GM18907 (cell line): ENCODE measurements around the gene C3orf22.
"Not testable (repeated sequence)": the region's sequence is repeated elsewhere in the genome, so short reads cannot be mapped to it uniquely, and the experiment has no call there.

Source experiments
- ATAC-seq: cut with Tn5 transposase; IDR thresholded peaks from one replicate; pipeline ENCODE4 v1.9.1; 2021; ENCODE audit warnings: mild to moderate bottlenecking, moderate library complexity; ENCODE audit not compliant: unreplicated experiment

C3orf22 gene

GRCh38 chr3:126544596-126545281 is 14.0 kb downstream of the C3orf22 start:
- no peak for ATAC-seq

- ATAC-seq = no peak
Observed at GRCh38 chr3:126543457-126544061, 15.2 kb downstream of the C3orf22 start.

- no peak for ATAC-seq
Observed at GRCh38 chr3:126542340-126543241, 16.1 kb downstream of the C3orf22 start.

GRCh38 chr3:126541628-126542339 is 16.9 kb downstream of the C3orf22 start:
- ATAC-seq = no peak

- no peak for ATAC-seq
Observed at GRCh38 chr3:126540951-126541627, 17.6 kb downstream of the C3orf22 start.

GRCh38 chr3:126540342-126540849 is 18.3 kb downstream of the C3orf22 start:
- no peak for ATAC-seq

- ATAC-seq = no peak
Observed at GRCh38 chr3:126539558-126540250, 19.0 kb downstream of the C3orf22 start.

GRCh38 chr3:126538966-126539365 is 19.8 kb downstream of the C3orf22 start:
- ATAC-seq = no peak

- ATAC-seq = no peak
Observed at GRCh38 chr3:126538316-126538715, 20.4 kb downstream of the C3orf22 start.

- no peak for ATAC-seq
Observed at GRCh38 chr3:126537730-126538281, 20.9 kb downstream of the C3orf22 start.

GRCh38 chr3:126537116-126537729 is 21.5 kb downstream of the C3orf22 start:
- no peak for ATAC-seq

GRCh38 chr3:126536126-126536525 is 22.6 kb downstream of the C3orf22 start:
- no peak for ATAC-seq

- no peak for ATAC-seq
Observed at GRCh38 chr3:126535636-126536035, 23.1 kb downstream of the C3orf22 start.

GRCh38 chr3:126534716-126535115 is 24.0 kb downstream of the C3orf22 start:
- ATAC-seq = not testable (repeated sequence)

GRCh38 chr3:126533506-126533905 is 25.2 kb downstream of the C3orf22 start:
- no peak for ATAC-seq

- no peak for ATAC-seq
Observed at GRCh38 chr3:126531051-126531330, 27.7 kb downstream of the C3orf22 start.

- peak; percentile 65 for ATAC-seq
Observed at GRCh38 chr3:126530171-126531050, 28.3 kb downstream of the C3orf22 start.

- ATAC-seq = peak; percentile 23
Observed at GRCh38 chr3:126529585-126530170, 29.1 kb downstream of the C3orf22 start.
